Measurements from ENCODE around the gene FXYD4.

GRCh38 chr10:43415544-43415943 is 44.1 kb downstream of the FXYD4 start:
- TF ChIP-seq POLR2A (IDR thresholded peaks at IDR 0.05) (no peak), EP300 (IDR thresholded peaks at IDR 0.05) (no peak)
